SKM-1 (cell line): ENCODE results near the gene SNCG.
"Not testable (repeated sequence)": the region's sequence is repeated elsewhere in the genome, so short reads cannot be mapped to it uniquely, and the experiment has no call there.

Experiments
- DNase-seq: peaks from one replicate; lab custom pipeline; 2025; ENCODE audit not compliant: unreplicated experiment; lab: John Stamatoyannopoulos, UW

Gene SNCG

DNA sequence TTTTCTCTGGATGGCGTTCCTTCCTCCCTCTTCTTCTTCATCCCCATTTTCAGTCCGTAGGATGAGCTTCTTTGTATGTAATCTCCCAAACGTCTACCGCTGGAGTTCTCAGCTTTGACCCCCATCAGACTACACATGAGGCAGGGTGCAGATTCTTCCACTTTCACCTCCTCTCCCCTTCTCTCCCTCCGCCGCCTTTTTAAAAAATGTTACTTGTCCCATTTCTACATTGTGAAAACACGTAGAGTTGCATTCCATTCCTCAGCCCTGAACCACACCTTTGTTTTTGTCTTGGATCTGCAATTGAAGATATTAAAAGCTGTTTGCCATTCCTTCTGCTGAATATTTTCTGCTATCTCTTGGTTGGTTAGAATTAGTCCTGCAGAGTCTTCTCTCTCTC is 16.1 kb downstream of the SNCG start:
- no peak for DNase-seq

GRCh38 chr10:86976362-86977056 is 18.1 kb downstream of the SNCG start:
- no peak for DNase-seq

DNA sequence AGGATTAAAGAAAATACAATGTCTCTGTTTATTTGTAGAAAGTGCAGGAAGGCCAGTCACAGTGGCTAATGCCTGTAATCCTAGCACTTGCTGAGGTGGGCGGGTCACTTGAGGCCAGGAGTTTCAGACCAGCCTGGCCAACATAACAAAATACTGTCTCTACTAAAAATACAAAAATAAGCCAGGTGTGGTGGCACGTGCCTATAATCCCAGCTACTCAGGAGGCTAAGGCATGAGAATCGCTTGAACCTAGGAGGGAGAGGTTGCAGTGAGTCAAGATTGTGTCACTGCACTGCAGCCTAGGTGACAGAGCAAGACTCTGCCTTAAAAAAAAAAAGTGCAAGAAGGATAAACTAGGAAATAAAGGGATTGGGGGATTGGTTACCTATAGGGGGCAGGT is 20.1 kb downstream of the SNCG start:
- DNase-seq, result not testable (repeated sequence)

- no peak for DNase-seq
These were observed 21.0 kb downstream of the SNCG start for GRCh38 chr10:86979296-86979818.

GRCh38 chr10:86979977-86980448 is 21.6 kb downstream of the SNCG start:
- no peak for DNase-seq

GRCh38 chr10:86981020-86981419 is 22.6 kb downstream of the SNCG start:
- not testable (repeated sequence) for DNase-seq

- DNase-seq, result no peak
These were observed 23.3 kb downstream of the SNCG start for GRCh38 chr10:86981716-86982115.

- not testable (repeated sequence) for DNase-seq
These were observed 26.1 kb downstream of the SNCG start for GRCh38 chr10:86984498-86984897.

- DNase-seq, result no peak
These were observed 30.1 kb downstream of the SNCG start for GRCh38 chr10:86988520-86988919.

DNA sequence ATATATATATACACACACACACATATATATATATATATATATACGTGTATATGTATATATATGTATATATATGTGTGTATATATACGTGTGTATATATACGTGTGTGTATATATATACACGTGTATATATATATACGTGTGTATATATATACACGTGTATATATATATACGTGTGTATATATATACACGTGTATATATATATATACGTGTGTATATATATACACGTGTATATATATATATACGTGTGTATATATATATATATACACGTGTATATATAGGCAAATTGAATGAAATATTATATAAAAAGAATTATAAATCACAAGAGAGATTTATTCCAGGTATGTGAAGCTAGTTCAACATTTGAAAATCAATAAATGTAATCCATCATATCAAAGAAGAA is 33.0 kb downstream of the SNCG start:
- not testable (repeated sequence) for DNase-seq

DNA sequence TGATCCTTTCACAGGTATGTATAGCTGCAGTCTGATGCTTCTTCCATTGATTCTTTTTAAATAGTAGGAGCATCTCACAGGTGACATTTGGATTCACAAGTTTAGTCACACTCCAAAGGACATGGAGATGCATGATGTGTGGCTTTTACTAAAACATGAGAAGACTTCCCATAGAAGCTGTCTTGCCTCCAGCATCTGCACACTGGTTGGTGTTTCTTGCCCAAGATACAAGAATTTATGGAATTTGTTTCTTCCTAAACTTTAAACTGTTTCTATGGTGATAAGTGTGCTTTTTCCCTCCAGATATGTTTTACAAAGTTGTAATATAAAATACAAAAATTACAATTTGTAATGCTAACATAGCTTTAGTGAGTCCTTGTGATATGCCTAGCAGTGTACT is 34.1 kb downstream of the SNCG start:
- DNase-seq, result no peak

- no peak for DNase-seq
These were observed 34.5 kb downstream of the SNCG start for GRCh38 chr10:86992929-86993328.

DNA sequence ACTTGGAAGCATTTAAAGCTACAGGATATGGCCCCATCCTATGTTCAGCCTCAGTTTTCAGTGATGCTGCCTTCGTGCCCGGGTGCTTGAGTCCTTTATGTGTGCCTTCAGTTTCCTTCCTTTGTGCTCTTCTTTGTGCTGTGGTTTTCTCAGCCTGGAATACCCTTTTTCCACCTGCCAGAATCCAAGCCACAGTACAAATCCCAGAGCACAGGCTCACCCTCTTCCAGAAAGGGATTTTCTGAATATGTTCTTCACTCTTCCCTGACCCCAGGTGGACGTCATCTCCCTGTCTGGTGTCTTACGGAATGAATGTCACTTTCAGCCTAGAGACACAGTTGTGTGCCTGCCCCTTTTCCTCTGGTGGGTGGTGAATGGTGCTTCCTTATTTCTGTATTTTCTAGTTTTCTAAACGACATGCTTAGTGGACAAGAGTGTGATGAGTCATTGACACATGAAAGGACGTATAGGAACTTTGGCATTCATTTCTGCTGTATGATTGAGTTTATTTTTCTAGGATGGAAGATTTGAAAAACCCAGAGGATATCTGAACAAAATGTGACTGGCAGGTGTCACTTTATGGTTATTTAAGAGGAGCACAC is 41.5 kb downstream of the SNCG start:
- DNase-seq, result not testable (repeated sequence)

DNA sequence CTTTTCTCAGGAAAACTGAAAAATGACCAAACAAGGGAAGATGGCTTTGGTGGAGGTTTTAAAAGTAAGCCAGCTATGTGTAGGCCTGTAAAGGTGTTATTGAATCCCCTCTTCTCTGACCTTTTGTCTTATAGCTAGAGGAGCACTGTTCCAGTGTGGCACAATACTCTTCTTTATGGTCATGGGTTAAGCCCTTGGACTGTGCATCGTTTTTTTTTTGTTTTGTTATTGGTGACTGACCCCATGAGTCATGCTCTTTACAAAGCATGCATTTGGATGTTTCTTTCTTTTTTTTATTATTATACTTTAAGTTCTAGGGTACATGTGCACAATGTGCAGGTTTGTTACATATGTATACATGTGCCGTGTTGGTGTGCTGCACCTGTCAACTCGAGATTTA is 42.1 kb downstream of the SNCG start:
- no peak for DNase-seq

GRCh38 chr10:87007124-87007523 is 48.7 kb downstream of the SNCG start:
- DNase-seq, result not testable (repeated sequence)

DNA sequence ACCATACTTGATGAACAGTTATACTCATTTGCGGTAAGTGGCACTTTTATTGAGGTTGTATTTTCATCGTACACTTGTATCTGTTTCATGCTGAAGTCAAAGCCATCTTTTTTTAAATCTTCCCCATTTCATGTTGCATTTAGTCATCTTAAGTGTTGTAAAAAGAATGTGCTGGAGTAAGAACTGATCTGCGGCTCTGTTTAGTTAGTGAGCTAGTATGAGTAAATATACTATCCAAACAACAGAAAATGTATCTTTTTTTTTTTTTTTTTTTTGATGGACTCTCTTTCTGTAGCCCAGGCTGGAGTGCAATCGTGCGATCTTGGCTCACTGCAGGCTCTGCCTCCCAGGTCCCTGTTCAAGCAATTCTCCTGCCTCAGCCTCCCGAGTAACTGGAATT is 49.3 kb downstream of the SNCG start:
- not testable (repeated sequence) for DNase-seq

- DNase-seq, result not testable (repeated sequence)
These were observed 49.9 kb downstream of the SNCG start for GRCh38 chr10:87008303-87008702.

- not testable (repeated sequence) for DNase-seq
These were observed 50.8 kb downstream of the SNCG start for GRCh38 chr10:87009134-87009696.
